Measurements from ENCODE around the gene STON2.

STON2 gene

DNA sequence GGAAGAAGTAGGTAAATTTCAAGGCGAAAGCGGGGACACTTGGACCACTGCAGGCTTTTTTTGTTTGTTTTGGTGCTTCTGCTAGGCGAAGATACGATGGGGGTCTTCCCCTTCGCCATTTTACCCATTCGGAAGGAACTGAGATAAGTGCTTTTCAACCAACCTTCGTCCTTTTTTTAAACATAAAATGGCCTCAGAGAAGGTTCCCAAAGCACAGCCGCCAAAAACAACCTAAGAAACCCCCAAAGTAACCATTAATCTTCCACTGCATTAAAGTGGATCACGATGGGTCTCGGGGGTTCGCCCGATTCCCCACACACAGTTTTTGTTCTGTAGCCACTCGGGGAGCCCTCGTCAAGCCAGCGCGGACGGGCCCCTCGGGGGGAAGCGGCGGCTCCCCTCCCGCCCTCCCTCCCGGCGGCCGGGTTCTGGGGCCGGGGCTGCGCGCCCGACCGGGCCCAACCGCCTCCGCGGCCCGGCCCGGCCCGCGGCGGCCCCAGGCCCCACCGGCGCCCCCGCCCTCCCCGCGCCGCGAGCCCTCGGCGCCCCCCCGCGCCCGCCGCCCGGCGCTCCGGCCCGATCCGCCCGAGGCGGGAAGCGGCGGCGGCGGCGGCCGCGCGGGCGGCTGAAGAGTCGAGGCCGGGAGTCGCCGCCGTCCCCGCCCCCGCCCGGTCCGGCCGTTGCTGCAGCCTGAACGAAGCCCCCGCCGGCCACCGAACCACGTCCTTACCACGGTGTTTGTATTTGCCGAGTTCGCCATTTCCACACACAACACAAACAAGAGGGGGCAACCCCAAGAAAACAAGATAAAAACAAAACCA lies 180.2 kb downstream of the STON2 start:
- no peak for FAIRE-seq

GRCh38 chr14:81219210-81219758 lies 180.8 kb downstream of the STON2 start:
- peak; percentile 89 for FAIRE-seq

- FAIRE-seq: no peak
Observed at GRCh38 chr14:81211844-81212243, 188.3 kb downstream of the STON2 start.

Data from TTC549 (cell line).